SW480 (cell line): ENCODE data around the gene CAB39.

Source experiments
- DNase-seq: peaks from one replicate; pipeline ENCODE4 v3.0.0-alpha.2; 2016; ENCODE audit warnings: low spot score

The CAB39 gene

DNA sequence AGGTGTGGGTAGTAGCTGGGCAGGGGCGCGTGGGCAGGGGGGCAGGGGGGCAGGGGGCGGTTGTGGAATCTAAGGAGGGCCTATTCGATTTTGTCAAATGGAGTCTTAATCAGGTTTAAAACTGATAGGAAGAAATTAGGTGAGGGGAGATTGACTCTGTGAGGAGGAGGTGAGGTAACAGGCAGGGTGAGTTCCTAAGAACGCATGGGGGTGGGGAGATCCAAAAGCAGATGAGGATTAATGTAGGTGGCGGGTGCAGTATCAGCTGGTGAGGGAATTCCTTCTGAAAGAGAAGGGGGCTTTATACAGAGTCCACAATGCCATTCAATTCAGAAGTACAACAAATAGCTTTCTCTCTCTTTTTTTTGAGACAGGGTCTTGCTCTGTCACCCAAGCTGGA lies 72.7 kb downstream of the CAB39 start:
- no peak for DNase-seq

DNA sequence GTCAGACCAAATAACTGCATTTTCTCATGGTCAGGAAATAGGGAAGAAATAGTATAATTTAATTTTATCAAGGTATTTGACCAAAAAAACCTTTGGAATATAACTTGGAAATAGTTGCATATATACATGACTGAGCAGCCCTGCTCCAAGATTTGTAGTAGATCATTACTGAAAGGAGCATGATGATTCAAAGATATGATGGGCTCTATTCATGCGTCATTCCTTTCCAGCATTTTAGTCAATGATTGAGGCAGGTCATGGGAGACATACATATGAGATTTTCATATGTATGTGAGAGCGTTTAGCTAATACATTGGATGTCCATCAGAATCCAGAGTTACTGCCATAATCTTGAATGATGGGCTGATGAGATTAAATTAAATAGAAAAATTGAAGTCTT lies 74.5 kb downstream of the CAB39 start:
- no peak for DNase-seq

DNA sequence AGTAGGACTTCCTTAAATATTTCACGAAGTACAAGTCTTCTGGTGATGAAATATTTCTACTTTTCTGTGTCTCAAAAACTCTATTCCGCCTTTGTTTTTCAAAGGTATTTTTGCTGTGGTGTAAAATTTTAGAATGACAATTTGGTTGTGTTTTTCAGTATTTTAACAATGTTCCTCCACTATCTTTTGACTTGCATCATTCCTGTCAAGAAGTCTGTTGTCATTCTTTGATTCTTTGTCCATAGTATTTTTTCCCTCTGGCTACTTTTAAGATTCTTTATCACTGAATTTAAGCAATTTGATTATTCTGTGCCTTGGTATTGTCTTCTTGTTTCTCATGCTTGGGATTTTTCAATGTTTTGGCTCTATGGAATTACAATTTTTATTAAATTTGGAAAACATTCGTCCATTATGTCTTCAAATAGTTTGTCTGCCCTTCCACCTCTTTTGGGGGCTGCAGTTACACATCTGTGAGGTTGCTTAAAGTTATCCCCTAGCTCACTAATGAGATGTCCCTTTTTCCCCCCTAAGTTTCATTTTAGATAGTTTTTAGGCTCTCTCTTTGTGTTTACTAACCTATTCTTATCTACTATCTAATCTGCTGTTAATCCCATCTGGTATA lies 76.0 kb downstream of the CAB39 start:
- no peak for DNase-seq

DNA sequence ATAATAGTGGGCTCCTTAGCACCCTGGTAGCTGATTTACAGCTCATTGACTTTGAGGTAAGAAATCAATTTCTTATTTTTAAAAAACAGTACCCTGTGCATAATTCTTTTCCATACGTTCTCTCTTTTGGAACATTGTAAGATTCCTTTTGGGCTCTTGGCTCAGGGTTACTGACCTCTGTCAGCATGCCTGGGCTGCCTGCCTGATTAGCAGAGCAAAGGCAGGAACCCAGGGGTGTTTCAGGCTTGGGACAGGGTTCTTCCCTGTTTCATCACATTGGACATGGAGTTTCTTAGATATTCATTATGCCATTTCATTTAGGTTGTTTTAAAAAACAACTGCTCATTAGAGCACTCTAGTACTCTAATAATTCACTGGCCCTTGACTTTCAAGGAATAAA lies 78.3 kb downstream of the CAB39 start:
- DNase-seq = no peak

DNA sequence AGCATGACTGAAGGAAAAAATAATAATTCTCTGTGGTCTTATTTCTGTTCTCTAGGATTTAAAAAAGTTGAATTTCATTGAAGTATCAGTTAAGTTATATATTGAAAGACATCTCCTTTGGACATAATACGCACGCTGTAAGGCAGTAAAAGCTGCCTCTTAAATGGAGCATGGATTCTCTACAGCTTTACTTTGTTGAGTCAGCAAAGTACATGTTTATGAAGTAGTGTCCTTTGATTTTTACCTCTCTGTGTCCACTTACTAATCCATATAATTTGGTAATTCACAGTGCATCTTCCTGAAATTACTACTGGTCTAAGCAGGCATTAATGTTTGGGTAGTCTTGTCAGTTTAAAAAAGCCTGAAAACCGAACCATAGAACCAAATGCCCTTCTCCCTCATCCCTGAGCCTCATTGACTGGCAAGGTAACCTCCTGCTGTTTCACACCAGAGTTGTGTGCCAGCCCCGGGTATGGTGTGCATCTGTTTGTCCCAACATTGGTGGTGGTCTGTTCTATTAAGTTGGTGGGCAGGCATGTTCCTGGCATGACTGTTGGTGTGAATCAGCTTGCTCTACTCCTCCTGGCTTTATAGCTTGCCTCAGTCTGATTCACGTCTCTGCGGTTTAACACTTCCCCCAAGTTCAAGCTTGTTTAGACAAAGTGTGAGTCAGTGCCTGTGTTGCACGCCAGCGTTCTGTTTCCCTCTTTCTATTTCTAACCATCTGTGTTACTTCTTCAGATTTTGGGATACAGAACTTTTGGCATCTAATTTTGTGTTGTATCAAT lies 81.1 kb downstream of the CAB39 start:
- peak; percentile 79 for DNase-seq

DNA sequence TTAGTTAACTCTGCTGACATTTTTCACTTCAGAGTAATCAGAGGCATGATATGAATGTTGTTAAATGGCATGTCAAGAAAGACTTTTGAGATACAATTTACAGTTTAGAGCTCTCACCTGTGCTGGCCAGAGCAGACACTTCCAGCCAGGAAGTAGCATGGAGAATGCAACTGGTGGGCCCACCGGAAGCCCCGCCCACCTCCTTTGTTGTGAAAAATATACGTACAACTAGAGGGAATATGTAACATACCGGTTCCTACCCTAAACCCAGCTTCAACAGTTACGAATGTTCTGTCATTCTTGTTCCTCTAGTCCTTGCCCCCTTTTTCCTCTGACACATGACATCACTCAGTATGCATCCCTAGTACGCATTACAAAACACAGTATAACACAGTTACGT lies 81.9 kb downstream of the CAB39 start:
- no peak for DNase-seq

DNA sequence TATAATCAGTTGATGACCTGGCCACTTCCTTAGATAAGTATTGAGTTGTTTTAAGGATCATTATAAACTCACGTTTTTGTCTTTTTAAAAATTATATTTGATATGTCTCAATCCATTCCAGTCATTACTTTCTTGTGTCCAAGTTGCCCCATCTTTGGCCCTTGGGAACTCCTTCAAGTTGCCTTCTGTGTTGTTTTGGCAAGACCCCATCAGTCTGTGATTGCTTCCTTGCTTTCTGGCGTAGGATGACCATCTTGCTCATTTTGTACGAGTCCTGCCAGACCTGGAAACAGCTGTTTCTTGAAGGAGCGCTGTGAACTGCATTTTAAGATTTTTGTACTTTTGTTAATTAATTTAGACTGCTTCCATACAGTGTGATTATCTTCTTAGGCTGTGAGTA lies 83.2 kb downstream of the CAB39 start:
- DNase-seq = no peak

DNA sequence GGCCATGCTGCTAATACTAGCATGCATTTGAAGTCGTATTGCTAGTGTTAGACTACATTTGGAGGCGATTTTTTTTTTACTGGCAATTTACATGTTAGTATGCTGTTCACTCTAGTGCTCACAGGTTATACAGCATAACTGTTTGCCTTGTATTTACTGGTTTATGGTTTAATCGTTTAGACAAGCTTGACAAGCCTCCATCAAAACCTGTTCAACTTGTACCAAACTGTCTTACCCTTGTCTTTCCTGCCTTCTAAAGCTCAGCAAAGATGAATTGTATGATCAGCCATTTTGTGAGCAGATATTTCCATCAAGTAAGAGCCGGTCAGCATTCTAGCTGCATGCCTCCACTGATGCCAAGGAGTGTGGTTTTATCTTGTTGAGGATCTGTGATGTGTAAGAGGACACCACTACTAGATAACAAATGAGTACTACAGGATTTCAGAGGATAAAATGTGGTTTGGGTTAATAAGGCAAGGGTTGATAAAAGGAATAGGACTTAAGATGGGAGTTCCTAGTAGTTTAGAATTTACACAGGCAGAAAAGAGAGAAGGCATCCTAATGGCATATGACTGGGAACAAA lies 83.7 kb downstream of the CAB39 start:
- DNase-seq = no peak

GRCh38 chr2:230797515-230798495 lies 85.2 kb downstream of the CAB39 start:
- DNase-seq = no peak

- DNase-seq = peak; percentile 47
These were observed 86.2 kb downstream of the CAB39 start for GRCh38 chr2:230798769-230799399.

- no peak for DNase-seq
These were observed 92.8 kb downstream of the CAB39 start for GRCh38 chr2:230805353-230806017.

DNA sequence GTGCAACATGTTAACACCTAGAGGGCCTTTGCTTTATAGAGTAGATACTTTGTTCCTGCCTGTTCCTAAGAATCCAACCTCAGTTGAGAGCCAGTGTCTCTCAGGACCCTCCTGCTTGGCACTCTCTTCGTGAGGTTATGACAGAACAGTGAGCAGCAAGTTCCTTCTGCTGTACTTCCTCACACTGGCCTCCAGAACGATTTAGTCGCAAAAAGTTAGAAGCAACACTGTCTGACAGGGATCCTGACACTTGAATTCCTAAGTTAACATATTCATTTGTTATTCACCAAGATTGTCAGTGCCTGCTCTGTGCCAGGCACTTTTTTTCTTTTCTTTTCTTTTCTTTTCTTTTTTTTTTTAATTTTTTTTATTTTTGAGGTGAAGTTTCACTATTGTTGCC lies 95.1 kb downstream of the CAB39 start:
- no peak for DNase-seq

- DNase-seq = no peak
These were observed 96.4 kb downstream of the CAB39 start for GRCh38 chr2:230809015-230809414.

DNA sequence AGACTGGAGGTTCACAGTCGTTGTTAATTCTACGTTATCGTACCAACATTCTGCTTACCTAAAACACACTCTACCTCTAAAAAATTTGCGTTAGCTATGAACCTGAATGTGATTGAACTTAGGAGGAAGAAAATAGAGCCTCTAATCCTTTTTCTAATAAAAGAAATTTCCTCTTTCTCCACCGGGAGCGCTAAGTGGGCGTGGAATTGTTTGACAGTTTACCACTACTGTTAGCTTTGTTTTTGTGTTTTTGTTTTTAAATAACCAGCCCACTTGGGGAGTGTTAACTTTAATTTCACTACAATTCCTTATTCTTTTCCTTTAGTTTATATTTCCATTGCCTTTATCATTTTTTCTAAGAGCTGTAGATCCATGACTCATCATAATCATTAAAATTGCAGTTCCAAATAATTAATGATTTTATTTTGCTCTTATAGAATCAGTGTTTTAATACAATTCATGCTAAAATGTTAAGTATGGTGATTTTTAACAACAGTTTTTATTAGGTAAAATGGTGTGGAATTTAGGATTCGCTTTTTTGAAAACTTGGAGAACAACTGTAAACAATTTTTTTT lies 97.1 kb downstream of the CAB39 start:
- DNase-seq = no peak

- no peak for DNase-seq
These were observed 98.9 kb downstream of the CAB39 start for GRCh38 chr2:230811508-230811907.

DNA sequence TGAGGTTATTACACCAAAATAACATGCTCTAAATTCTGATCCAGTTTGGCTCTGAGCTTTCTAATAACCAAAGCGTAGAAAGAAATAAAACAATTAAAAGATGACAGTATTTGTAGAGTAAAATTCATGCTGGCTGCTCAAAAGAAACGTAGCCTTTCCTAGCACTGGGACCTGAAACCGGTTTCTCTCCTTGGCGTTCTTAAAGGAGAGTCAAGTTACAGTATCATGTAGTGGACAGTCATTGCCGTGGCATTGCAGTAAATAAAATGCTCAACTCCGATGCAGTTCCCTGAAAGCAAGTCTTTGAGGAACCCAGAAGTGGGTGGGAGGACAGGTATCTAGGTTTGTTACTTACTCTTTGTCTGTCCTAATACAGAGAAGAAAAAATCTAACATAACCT lies 99.4 kb downstream of the CAB39 start:
- no peak for DNase-seq

DNA sequence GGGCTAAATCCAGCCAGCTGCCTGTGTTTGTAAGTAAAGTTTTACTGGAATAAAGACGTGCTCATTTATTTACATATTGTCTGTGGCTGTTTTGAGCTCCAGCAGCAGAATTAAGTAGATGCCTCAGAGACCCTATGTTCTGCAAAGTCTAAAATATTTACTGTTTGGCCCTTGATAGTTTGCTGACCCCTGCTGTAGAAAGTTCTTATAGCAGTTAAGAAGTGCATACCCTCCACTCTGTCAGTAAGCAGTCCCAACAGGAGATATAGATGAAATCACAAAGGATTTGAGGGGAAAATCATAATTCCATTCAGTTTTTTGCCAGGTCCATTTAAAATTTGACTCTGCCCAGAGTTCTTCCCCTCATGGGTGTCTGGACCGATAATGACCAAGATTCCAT lies 102.0 kb downstream of the CAB39 start:
- no peak for DNase-seq

DNA sequence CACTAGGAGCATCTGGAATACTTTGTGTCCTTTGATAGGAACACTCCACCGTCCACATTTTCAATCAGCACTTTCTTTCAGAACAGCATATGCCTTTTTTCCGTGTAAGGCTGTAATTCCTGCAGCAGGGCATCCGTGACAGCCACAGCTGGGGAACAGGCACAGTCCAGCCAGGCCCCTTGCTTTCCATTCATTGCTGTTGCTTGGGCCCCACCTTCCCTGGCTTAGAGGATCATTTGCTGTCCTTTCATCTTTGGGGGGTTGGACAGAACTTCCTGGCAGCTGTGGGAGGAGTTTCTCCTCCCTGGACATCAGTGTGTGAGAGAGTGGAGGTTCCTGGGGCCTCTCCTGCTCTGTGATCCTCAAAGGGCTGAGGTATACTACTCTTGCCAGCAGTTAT lies 102.4 kb downstream of the CAB39 start:
- no peak for DNase-seq

DNA sequence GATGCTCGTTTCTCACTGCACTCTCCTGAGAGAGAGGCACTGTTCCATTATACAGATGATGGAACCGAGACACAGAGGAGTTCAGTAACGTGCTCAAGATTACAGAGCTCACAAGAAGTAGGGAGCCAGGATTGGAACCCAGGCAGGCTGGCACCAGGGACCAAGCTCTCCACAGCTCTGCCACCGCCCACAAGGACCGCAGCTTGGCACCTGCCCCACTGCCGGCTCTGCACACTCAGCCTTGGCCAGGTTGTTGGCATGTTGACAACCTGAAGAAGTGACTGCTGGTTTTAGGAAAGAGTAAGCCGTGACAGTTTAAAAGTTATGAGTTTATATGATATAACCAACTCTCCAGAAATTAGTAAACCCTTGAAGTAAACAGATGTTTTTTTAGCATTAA lies 104.1 kb downstream of the CAB39 start:
- no peak for DNase-seq

DNA sequence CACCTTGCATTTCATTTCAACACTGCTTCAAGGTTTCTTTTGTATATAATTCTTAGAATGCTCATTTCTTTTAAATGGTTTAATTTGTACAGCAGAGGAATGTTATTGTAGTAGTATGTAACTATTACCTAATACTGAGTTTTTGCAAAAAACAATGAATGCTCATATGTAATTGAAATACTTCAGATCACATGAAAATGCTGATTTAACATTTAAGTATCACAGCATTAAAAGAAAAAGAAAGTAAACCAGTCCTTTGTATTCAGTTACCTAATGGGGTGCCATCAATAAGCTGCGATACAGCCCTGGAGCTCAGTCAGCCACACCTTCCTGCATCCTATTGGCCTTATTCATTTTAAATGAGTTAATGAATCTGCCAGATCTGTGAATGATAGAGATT lies 106.8 kb downstream of the CAB39 start:
- DNase-seq = no peak
